HG03558 (cell line): ENCODE results near the gene UGT2B10.
"Not testable (repeated sequence)": the region's sequence is repeated elsewhere in the genome, so short reads cannot be mapped to it uniquely, and the experiment has no call there.

Experiments
- ATAC-seq: cut with Tn5 transposase; IDR thresholded peaks from one replicate; pipeline ENCODE4 v1.9.1; 2021; ENCODE audit warnings: moderate number of reproducible peaks; ENCODE audit not compliant: unreplicated experiment; ENCODE audit errors: extremely low read depth

UGT2B10 gene

DNA sequence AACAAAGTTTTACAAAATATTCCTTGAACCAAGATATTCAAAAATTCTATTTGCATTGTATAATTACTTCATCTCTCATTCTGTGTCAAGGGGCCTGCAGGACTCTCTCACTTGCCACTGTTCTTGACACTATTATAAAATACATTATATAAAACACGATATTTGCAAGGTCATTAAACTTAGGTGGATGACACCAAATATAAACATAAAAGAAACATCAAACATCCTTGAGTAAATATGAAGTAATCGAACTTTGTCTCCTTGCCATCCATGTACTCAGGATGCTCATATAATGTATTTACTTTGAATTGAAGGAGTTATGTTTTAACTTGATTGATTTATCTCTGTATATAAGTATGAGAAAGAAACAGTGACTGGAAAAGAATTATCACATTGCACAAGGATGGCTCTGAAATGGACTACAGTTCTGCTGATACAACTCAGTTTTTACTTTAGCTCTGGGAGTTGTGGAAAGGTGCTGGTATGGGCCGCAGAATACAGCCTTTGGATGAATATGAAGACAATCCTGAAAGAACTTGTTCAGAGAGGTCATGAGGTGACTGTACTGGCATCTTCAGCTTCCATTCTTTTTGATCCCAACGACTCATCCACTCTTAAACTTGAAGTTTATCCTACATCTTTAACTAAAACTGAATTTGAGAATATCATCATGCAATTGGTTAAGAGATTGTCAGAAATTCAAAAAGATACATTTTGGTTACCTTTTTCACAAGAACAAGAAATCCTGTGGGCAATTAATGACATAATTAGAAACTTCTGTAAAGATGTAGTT lies at the start of gene UGT2B10:
UGT2B10 (plus strand) TSS at position 378 of the 793 bp plus-strand sequence; CDS start at position 404, 26 bp downstream.
- ATAC-seq = not testable (repeated sequence)

DNA sequence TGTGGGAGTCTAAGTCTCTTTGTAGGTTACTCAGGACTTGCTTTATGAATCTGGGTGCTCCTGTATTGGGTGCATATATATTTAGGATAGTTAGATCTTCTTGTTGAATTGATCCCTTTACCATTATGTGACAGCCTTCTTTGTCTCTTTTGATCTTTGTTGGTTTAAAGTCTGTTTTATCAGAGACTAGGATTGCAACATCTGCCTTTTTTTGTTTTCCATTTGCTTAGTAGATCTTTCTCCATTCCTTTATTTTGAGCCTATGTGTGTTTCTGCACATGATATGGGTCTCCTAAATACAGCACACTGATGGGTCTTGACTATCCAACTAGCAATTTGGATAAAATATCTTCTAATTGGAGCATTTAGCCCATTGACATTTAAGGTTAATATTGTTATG lies 44.0 kb upstream of the UGT2B10 start:
- not testable (repeated sequence) for ATAC-seq

GRCh38 chr4:68773699-68774098 lies 42.1 kb upstream of the UGT2B10 start:
- no peak for ATAC-seq

DNA sequence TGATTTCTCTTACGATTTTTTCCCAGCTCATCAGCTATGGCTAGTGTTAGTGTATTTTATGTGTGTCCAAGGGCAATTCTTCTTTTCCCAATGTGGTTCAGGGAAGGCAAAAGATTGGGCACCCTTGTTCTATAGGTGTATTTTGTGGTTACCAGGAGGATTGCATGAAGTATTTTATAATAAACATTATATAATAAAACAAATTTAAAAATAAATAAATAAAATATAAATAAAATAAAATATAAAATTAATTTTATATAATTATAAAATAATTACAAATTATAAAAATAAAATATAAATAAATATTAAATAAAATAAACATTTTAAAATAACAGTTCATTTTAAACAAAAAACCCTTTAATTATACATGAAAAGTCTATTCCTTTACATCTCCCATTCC lies 35.6 kb upstream of the UGT2B10 start:
- ATAC-seq = no peak

DNA sequence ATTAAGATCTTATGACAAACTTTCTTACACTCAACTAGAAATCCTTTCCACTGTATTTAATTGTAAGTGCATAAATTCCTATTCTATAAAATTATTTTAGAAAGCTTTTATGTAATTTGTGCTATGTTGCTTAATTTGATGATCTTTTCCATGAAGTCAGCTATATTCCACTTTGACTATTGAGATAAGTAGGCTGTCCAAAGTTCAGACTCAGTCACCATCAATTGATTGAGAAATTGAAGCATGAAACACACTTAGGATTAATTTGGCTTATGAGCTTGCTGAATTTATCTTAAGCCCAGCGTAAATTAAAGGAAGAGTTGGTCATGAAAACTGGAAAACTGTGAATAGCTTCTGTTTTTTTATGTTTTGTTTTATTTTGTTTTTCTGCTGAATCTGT lies 18.7 kb upstream of the UGT2B10 start:
- ATAC-seq = no peak

- ATAC-seq = no peak
These were observed 18.2 kb upstream of the UGT2B10 start for GRCh38 chr4:68797618-68798017.

GRCh38 chr4:68803013-68803412 lies 12.8 kb upstream of the UGT2B10 start:
- ATAC-seq = no peak

DNA sequence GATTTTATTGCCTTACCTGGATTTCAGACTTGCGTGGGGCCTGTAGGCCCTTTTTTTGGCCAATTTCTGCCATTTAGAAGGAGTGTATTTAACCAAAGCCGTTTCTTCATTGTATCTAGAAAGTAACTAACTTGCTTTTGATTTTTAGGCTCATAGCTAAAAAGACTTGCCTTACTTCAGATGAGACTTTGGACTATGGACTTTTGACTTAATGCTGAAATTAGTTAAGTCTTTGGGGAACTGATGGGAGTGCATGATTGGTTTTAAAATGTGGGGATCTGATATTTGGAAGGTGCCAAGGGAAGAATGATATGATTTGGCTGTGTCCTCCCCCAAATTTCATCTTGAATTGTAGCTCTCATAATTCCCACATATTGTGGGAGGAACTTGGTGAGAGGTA lies 7.7 kb upstream of the UGT2B10 start:
- no peak for ATAC-seq

DNA sequence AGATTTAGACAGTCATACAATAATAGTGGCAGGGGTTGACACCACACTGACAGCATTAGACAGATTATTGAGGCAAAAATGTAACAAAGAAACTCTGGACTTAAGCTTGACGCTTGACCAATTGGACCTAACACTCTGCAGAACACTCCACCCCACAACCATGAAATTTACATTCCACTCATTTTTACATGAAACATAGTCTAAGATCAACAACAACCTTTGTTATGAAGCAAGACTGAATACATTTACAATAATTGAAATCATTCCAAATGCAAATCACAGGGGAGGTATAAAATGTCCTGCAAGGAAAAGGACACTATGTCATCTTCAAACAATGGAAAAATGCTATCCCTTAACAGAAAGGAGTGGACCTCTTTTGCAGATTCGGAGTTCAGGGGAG lies 4.9 kb upstream of the UGT2B10 start:
- no peak for ATAC-seq

DNA sequence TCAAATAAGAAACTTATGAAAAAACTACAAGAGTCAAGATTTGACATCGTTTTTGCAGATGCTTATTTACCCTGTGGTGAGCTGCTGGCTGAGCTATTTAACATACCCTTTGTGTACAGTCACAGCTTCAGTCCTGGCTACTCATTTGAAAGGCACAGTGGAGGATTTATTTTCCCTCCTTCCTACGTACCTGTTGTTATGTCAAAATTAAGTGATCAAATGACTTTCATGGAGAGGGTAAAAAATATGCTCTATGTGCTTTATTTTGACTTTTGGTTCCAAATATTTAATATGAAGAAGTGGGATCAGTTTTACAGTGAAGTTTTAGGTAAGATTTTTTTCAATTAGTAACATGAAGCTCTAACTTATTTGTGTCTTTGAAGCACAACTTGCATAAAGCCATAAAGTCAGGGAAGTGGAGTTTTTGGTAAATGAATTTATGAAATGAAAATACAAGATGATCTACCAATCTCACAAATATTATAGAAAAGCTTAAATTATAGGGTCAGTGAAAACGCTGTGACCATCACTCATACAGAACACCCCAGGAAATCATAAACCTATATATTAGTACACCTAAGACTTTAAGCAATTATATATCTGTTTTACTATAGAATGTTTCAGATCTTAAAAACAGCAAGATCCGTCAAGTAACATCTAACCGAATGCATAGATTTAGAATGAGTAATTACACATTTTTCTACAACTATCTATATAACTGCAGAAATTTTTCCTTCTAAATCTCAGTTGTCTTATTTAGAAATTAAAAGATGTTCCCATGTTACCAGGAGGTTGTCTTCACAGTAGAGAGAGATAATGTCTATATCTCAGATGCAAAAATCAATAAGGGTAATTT lies 844 bp downstream of the UGT2B10 start:
- ATAC-seq = not testable (repeated sequence)

GRCh38 chr4:68817386-68817785 lies 1.6 kb downstream of the UGT2B10 start:
- no peak for ATAC-seq

DNA sequence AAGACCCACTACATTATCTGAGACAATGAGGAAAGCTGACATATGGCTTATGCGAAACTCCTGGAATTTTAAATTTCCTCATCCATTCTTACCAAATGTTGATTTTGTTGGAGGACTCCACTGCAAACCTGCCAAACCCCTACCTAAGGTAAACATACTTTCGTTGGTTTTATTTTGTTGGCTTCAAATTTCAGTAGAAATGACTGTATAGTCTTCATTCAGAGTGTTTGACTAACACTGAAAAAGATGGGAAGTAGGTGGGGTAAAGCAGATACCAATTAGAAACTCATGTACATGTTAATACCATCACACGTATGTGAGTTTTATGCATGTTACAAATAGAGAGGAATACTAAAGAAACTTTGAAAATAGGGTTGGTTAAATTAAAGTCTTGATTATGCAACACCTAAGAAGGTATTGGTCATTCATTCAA lies 2.3 kb downstream of the UGT2B10 start:
- ATAC-seq = not testable (repeated sequence)

GRCh38 chr4:68831642-68832041 lies 15.8 kb downstream of the UGT2B10 start:
- ATAC-seq = no peak

GRCh38 chr4:68850293-68850692 lies 34.5 kb downstream of the UGT2B10 start:
- ATAC-seq = no peak

GRCh38 chr4:68855771-68856170 lies 40.0 kb downstream of the UGT2B10 start:
- no peak for ATAC-seq

DNA sequence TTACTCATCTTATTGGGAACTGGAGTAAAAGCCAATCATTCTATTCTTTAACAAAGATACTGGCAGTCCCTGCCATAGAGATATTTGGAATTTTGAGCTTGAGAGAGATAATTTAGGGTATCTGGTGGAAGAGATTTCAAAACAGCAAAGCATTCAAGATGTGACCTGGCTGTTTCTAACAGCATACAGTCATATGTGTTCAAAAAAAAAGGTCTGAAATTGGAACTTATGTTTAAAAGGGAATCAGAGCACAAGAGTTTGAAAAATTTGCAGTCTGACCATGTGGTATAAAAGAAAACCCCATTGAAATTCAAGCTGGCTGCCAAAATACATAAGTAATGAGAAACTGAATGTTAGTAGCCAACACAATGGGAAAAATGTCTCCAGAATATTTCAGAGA lies 42.2 kb downstream of the UGT2B10 start:
- ATAC-seq = no peak

DNA sequence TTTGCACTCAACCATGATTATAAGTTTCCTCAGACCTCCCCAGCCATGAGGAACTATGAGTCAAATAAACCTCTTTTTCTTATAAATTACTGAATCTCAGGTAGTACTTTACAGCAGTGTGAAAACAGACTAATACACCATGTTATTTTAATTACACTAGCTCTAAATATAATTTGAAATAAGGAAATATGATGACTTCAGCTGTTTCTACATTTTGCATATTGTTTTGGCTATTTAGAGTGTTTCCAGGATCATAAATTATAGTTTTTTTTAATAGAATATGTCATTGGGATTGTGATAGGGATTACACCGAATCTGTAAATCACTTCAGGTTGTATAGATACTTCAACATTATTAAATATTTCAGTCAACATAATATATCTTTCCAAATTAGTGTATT lies 43.9 kb downstream of the UGT2B10 start:
- ATAC-seq = no peak

DNA sequence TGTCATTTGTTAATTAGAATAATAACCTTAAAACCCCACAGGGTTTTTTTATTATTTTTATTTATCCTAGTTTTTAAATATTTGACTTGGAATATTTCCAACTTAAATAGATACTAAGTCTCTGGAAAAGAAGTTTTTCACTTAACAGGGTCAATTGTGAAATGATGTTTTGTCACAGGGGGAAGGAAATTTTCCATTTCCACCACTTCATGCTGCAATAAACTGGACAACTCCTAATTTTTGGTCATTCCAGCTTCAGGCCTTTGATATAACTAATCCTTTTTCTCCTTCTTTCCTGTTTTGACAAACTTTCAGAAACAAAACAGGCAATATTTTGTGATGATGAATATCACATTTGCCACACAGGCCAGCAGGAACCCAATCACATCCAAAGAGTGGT lies 45.3 kb downstream of the UGT2B10 start:
- ATAC-seq = no peak

GRCh38 chr4:68864438-68865187 lies 48.8 kb downstream of the UGT2B10 start:
- ATAC-seq = no peak

- ATAC-seq = no peak
These were observed 49.4 kb downstream of the UGT2B10 start for GRCh38 chr4:68865188-68865638.

DNA sequence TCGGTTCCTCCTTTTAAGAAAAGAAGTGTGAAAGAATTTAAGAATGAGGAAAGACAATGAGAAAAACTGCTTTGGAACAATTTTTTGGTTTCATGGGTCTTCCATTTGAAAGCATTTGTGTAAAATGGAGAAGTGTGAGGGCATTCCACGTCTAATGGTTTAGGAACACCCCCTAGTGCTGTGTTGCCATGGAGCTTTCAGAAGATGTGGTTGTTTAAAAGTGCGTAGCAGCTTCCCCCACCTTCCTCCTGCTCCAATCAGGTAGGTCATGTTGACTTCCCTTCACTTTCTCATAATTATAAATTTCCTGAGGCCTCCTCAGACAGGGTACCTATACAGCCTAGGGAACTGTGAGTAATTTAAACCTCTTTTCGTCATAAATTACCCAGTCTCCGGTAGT lies 50.0 kb downstream of the UGT2B10 start:
- ATAC-seq = no peak
